SK-N-SH (cell line): Measurements from ENCODE around the gene BGN. TPM values are rescaled to one million over a fixed set of nuclear protein-coding genes. Genes with fewer than 3 reads are reported as not detected.

ENCODE experiments used
- CTCF ChIA-PET: fragments of 300-600, 350-600 bp; formaldehyde crosslinking; extraction: SDS; loops from one replicate; lab custom pipeline; 2021; lab: Yijun Ruan, JAX
- POLR2A ChIA-PET: fragments of 350-600 bp; sonication (Branson Sonifier 250); formaldehyde crosslinking; extraction: SDS; loops from one replicate; lab custom pipeline; 2020; ENCODE audit warnings: antibody characterized with exemption, inconsistent platforms; lab: Yijun Ruan, JAX
- DNase-seq: peaks from one replicate; pipeline ENCODE4 v3.0.0; 2012
- H2AFZ ChIP-seq: fragments of 200-600 bp; sonication (generic); 2 replicates; pipeline ENCODE4 v1.8.1; 2016; ENCODE audit warnings: antibody characterized with exemption, mild to moderate bottlenecking, low read depth
- H3F3A ChIP-seq: fragments of 200-600 bp; sonication (generic); replicated peaks from 2 replicates; pipeline ENCODE3; 2016; ENCODE audit warnings: antibody characterized with exemption, mild to moderate bottlenecking; ENCODE audit not compliant: insufficient read depth
- H3K27ac ChIP-seq, 2 experiments: fragments of 200-500 bp in 1 of 2; fragments of 200-600 bp in 1 of 2; sonication (Bioruptor generic) in 1 of 2; sonication (generic), shearing (Covaris generic) in 1 of 2; 2 replicates each; pipeline versions ENCODE4 v1.5.1 to v1.6.1; 2014 to 2016; ENCODE audit warnings: low read depth in 2 of 2, inconsistent platforms in 1 of 2, low read length in 1 of 2, mild to moderate bottlenecking in 1 of 2, mixed read lengths in 1 of 2
- H3K27me3 ChIP-seq: fragments of 200-600 bp; sonication (generic), shearing (Covaris generic); 2 replicates; pipeline ENCODE4 v1.6.1; 2016; ENCODE audit warnings: mixed run types; ENCODE audit not compliant: insufficient read depth
- H3K36me3 ChIP-seq, 2 experiments: fragments of 200-500 bp in 1 of 2; fragments of 200-600 bp in 1 of 2; sonication (Bioruptor generic) in 1 of 2; sonication (generic) in 1 of 2; replicated peaks in 1 of 2; 2 replicates each; pipeline versions ENCODE3 to v1.5.1; 2014 to 2016; ENCODE audit warnings: low read length in 1 of 2, mild to moderate bottlenecking in 1 of 2; ENCODE audit not compliant: insufficient read depth in 2 of 2, control insufficient read depth in 1 of 2
- H3K4me1 ChIP-seq, 2 experiments: fragments of 200-500 bp in 1 of 2; fragments of 200-600 bp in 1 of 2; sonication (Bioruptor generic) in 1 of 2; sonication (generic), shearing (Covaris generic) in 1 of 2; 2 replicates each; pipeline versions ENCODE4 v1.5.1 to v1.6.1; 2014 to 2016; ENCODE audit warnings: low read depth in 1 of 2, low read length in 1 of 2, mixed run types in 1 of 2; ENCODE audit not compliant: insufficient read depth in 2 of 2, control insufficient read depth in 1 of 2
- H3K4me2 ChIP-seq: fragments of 200-600 bp; sonication (generic), shearing (Covaris generic); 2 replicates; pipeline ENCODE4 v1.6.1; 2017; ENCODE audit warnings: mixed run types
- H3K4me3 ChIP-seq, 2 experiments: fragments of 200-500 bp in 1 of 2; fragments of 200-600 bp in 1 of 2; sonication (Bioruptor generic) in 1 of 2; sonication (generic), shearing (Covaris generic) in 1 of 2; 2 replicates each; pipeline versions ENCODE4 v1.5.1 to v1.8.1; 2014 to 2016; ENCODE audit warnings: low read depth in 2 of 2, inconsistent platforms in 1 of 2, low read length in 1 of 2, mild to moderate bottlenecking in 1 of 2, mixed read lengths in 1 of 2, moderate library complexity in 1 of 2
- H3K79me2 ChIP-seq: fragments of 200-600 bp; sonication (generic); 2 replicates; pipeline ENCODE4 v1.8.1; 2017; ENCODE audit warnings: mild to moderate bottlenecking; ENCODE audit not compliant: insufficient read depth
- H3K9ac ChIP-seq: fragments of 200-600 bp; sonication (generic); 2 replicates; pipeline ENCODE4 v1.6.1; 2017; ENCODE audit warnings: mixed run types
- H3K9me2 ChIP-seq: fragments of 200-600 bp; sonication (generic); 2 replicates; pipeline ENCODE4 v1.6.1; 2017; ENCODE audit warnings: mixed run types
- H3K9me3 ChIP-seq: fragments of 200-600 bp; sonication (generic); 2 replicates; pipeline ENCODE4 v1.6.1; 2017; ENCODE audit warnings: mixed run types, mild to moderate bottlenecking, moderate library complexity
- H4K20me1 ChIP-seq: fragments of 200-600 bp; sonication (generic); 2 replicates; pipeline ENCODE4 v1.6.1; 2017; ENCODE audit warnings: mild to moderate bottlenecking, mixed run types; ENCODE audit not compliant: insufficient read depth
- CTCF ChIP-seq: fragments of 200-600 bp; sonication (generic); IDR thresholded peaks from 2 replicates; pipeline ENCODE4 v1.6.1; 2017; ENCODE audit warnings: antibody characterized with exemption, mild to moderate bottlenecking, moderate library complexity
- MAX ChIP-seq: IDR thresholded peaks from 2 replicates; pipeline ENCODE4 v1.4.0; 2012; ENCODE audit warnings: low read depth
- MEF2A ChIP-seq: IDR thresholded peaks from 2 replicates; pipeline ENCODE4 v1.4.0; 2012; ENCODE audit warnings: low read depth, borderline replicate concordance
- NRF1 ChIP-seq: IDR thresholded peaks from 2 replicates; pipeline ENCODE4 v1.6.1; 2012; ENCODE audit warnings: low read depth, mild to moderate bottlenecking, low read length
- RAD21 ChIP-seq: IDR thresholded peaks from 2 replicates; pipeline ENCODE4 v1.6.1; 2012; ENCODE audit warnings: mild to moderate bottlenecking, low read length
- REST ChIP-seq: IDR thresholded peaks from 2 replicates; pipeline ENCODE4 v1.6.1; 2012; ENCODE audit warnings: mild to moderate bottlenecking, low read depth, low read length, moderate library complexity
- SMC3 ChIP-seq: IDR thresholded peaks from 2 replicates; pipeline ENCODE4 v1.6.1; 2012; ENCODE audit warnings: low read depth, low read length, improper control_type of control experiment
- TAF1 ChIP-seq: IDR thresholded peaks from 2 replicates; pipeline ENCODE4 v1.6.1; 2012; ENCODE audit warnings: low read depth, mild to moderate bottlenecking, low read length, moderate library complexity, borderline replicate concordance
- WGBS: methylation state at CpG from one replicate; pipeline ENCODE4 v1.1.6; 2017; ENCODE audit warnings: low lambda C conversion rate; 5-methylcytosine and 5-hydroxymethylcytosine counted together
- polyA plus RNA-seq, 3 experiments: library from polyadenylated mRNA; depleted of rRNA; stranded (reverse); fragments of >200 nt; gene quantifications; 2 replicates each; pipeline ENCODE4 v1.2.3, GENCODE V29; 2012

The BGN gene
- polyA plus RNA-seq, 1 of the 3 experiments (the other 2 are of a cell fraction), result 28.9 TPM

GRCh38 chrX:153517946-153518834, 23.4 kb downstream of the BGN start:
- peak; percentile 70 for DNase-seq
- Histone ChIP-seq H3F3A (peaks cover 4% of the 10 kb centered on the region), H3K36me3 (no peaks in the 10 kb centered on the region), H3K9ac (no peak overlapping the region), H2AFZ (no peak overlapping the region), H3K9me2 (no peaks in the 10 kb centered on the region), H4K20me1 (no peaks in the 10 kb centered on the region), H3K9me3 (no peaks in the 10 kb centered on the region), H3K4me2 (no peak overlapping the region), H3K27me3 (peaks cover 25% of the 10 kb centered on the region; the same call in 1 of the 2 replicates), H3K4me3 (peak overlapping the region in 1 of 2 experiments; percentile 37; a peak in 2 of 4 replicates), H3K79me2 (no peaks in the 10 kb centered on the region), H3K27ac (peak overlapping the region in 1 of 2 experiments; percentile 11; a peak in 1 of 4 replicates), H3K4me1 (peaks cover 0 to 28% of the 10 kb centered on the region in 2 experiments; a peak in 3 of 4 replicates)
- POLR2A ChIA-PET, result no interaction called here
- 36% methylated on average over 12 of the region's 70 CpGs for WGBS
- TF ChIP-seq TAF1 (no peak), MAX (no peak), SMC3 (no peak), RAD21 (no peak), MEF2A (no peak), NRF1 (no peak), REST (no peak), CTCF (no peak)
- CTCF ChIA-PET, result interaction anchor here (4.3 kb wide), 1 partner anchor 11 kb away, joined by 23 read pairs; no protein-coding TSS in a partner anchor
